HEK293 (cell line): ENCODE measurements around the gene RBM18.

Experiments
- EGR2 ChIP-seq: fragments of 450-650 bp; formaldehyde crosslinking; IDR thresholded peaks from 2 replicates; pipeline ENCODE4 v1.5.1; 2016; ENCODE audit warnings: low read depth, missing biosample characterization, missing genetic modification characterization
- ZBTB17 ChIP-seq: fragments of 450-650 bp; formaldehyde crosslinking; IDR thresholded peaks from 2 replicates; pipeline ENCODE4 v1.5.1; 2016; ENCODE audit warnings: missing biosample characterization, missing genetic modification characterization
- ZEB2 ChIP-seq: fragments of 450-650 bp; formaldehyde crosslinking; IDR thresholded peaks from 2 replicates; pipeline ENCODE4 v1.5.1; 2016; ENCODE audit warnings: missing biosample characterization, missing genetic modification characterization
- ZFP3 ChIP-seq: fragments of 450-650 bp; formaldehyde crosslinking; IDR thresholded peaks from 2 replicates; pipeline ENCODE4 v1.5.1; 2016; ENCODE audit warnings: low read depth, missing biosample characterization, missing genetic modification characterization
- ZNF157 ChIP-seq: fragments of 450-650 bp; formaldehyde crosslinking; IDR thresholded peaks from 2 replicates; pipeline ENCODE4 v1.5.1; 2016; ENCODE audit warnings: missing biosample characterization, missing genetic modification characterization
- ZNF350 ChIP-seq: fragments of 450-650 bp; formaldehyde crosslinking; IDR thresholded peaks from 2 replicates; pipeline ENCODE4 v1.5.0; 2017; ENCODE audit warnings: missing biosample characterization, mild to moderate bottlenecking, missing genetic modification characterization
- ZNF792 ChIP-seq: fragments of 450-650 bp; formaldehyde crosslinking; IDR thresholded peaks from 2 replicates; pipeline ENCODE4 v1.5.1; 2016; ENCODE audit warnings: missing biosample characterization, missing genetic modification characterization
- TF ChIP-seq, protein P1 (sequence below): fragments of 450-650 bp; formaldehyde crosslinking; IDR thresholded peaks from 2 replicates; pipeline ENCODE4 v1.5.1; 2016; ENCODE audit warnings: missing biosample characterization, missing genetic modification characterization
- TF ChIP-seq, protein P2 (sequence below): sonication (generic); formaldehyde crosslinking; IDR thresholded peaks from 2 replicates; pipeline ENCODE4 v1.8.1; 2022; ENCODE audit warnings: mild to moderate bottlenecking, moderate library complexity, missing genetic modification reagents

DNA sequence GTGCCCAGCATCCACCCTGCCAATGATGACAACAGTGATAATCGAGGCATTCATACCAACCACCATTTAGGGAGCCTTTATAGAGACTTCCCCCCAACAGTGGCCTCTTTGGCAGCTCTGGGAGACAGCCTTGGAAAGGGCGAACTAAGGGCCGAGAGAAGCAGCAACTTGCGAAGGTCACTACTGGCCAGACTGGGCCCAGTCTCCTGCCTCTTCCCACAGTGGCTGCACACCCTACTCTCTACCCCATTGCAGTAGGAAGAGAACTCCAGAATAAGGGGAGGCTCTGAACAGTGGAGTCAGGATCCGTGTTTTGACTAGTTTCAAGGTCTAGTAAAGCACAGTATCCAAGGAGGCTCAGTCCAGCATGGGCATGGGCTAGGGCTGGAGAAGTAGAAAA lies 41.2 kb downstream of the RBM18 start:
- TF ChIP-seq ZFP3 (tag by site-specific recombination) = no peak
- TF ChIP-seq ZNF792 (tag by site-specific recombination) = no peak
- no peak for TF ChIP-seq ZEB2 (tag by site-specific recombination)
- TF ChIP-seq, protein P1, sequence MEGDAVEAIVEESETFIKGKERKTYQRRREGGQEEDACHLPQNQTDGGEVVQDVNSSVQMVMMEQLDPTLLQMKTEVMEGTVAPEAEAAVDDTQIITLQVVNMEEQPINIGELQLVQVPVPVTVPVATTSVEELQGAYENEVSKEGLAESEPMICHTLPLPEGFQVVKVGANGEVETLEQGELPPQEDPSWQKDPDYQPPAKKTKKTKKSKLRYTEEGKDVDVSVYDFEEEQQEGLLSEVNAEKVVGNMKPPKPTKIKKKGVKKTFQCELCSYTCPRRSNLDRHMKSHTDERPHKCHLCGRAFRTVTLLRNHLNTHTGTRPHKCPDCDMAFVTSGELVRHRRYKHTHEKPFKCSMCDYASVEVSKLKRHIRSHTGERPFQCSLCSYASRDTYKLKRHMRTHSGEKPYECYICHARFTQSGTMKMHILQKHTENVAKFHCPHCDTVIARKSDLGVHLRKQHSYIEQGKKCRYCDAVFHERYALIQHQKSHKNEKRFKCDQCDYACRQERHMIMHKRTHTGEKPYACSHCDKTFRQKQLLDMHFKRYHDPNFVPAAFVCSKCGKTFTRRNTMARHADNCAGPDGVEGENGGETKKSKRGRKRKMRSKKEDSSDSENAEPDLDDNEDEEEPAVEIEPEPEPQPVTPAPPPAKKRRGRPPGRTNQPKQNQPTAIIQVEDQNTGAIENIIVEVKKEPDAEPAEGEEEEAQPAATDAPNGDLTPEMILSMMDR (tag by site-specific recombination) = no peak
- TF ChIP-seq, protein P2, sequence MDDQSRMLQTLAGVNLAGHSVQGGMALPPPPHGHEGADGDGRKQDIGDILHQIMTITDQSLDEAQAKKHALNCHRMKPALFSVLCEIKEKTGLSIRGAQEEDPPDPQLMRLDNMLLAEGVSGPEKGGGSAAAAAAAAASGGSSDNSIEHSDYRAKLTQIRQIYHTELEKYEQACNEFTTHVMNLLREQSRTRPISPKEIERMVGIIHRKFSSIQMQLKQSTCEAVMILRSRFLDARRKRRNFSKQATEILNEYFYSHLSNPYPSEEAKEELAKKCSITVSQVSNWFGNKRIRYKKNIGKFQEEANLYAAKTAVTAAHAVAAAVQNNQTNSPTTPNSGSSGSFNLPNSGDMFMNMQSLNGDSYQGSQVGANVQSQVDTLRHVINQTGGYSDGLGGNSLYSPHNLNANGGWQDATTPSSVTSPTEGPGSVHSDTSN (CRISPR knock-in tag) = no peak
- no peak for TF ChIP-seq ZNF157 (tag by site-specific recombination)
- TF ChIP-seq ZNF350 (tag by site-specific recombination) = no peak
- no peak for TF ChIP-seq EGR2 (tag by site-specific recombination)
- TF ChIP-seq ZBTB17 (tag by site-specific recombination) = no peak
